Lower lobe of right lung (tissue), 2 donors: ENCODE measurements around the gene ZBED1. TPM values are rescaled to one million over a fixed set of nuclear protein-coding genes. Genes with fewer than 3 reads are reported as not detected.
A peak's percentile ranks its signal among the peaks of the same experiment; 100 is the strongest.

ENCODE experiments used
- ATAC-seq, 2 donors: fragments of 200-7000 bp; cut with Tn5 transposase; one replicate each; pipeline ENCODE4 v1.9.1; 2020 to 2022; ENCODE audit warnings: mild to moderate bottlenecking in 2 of 2, moderate library complexity in 2 of 2
- DNase-seq: peaks from one replicate; pipeline ENCODE4 v3.0.0-alpha.2; 2020
- H3K27ac ChIP-seq: fragments of 200-600 bp; one replicate; pipeline ENCODE4 v1.8.0; 2022
- H3K27me3 ChIP-seq: fragments of 200-600 bp; one replicate; pipeline ENCODE4 v1.8.0; 2022; ENCODE audit warnings: low read depth
- H3K36me3 ChIP-seq: fragments of 200-600 bp; one replicate; pipeline ENCODE4 v1.8.0; 2022; ENCODE audit warnings: mild to moderate bottlenecking
- H3K4me1 ChIP-seq: fragments of 200-600 bp; one replicate; pipeline ENCODE4 v1.8.0; 2022
- H3K4me3 ChIP-seq: fragments of 200-600 bp; one replicate; pipeline ENCODE4 v1.8.0; 2022; ENCODE audit warnings: mild to moderate bottlenecking
- H3K9me3 ChIP-seq: fragments of 200-600 bp; one replicate; pipeline ENCODE4 v1.8.0; 2022
- intact Hi-C: fragments of 100-400 bp; cut with DNase I; formaldehyde crosslinking; loops from one replicate; pipeline ENCODE4 v1.11.0; 2022
- total RNA-seq: library from RNA; stranded (reverse); fragmentation: NEBNext Ultra II Directional; extraction: Animal tissue kit (Norgen Biotek cat#: 25700); gene quantifications from one replicate; pipeline ENCODE4 v1.2.1, GENCODE V29; 2021
- TF ChIP-seq, protein P1 (sequence below): fragments of 200-600 bp; IDR thresholded peaks from one replicate; pipeline ENCODE4 v1.8.0; 2022; ENCODE audit warnings: antibody characterized with exemption, mild to moderate bottlenecking
- donor health status: DM: no; HTN: yes; CAD: no; lungs with severe emphysema.

ZBED1 gene
- total RNA-seq, 1 donor from 2014 or later: 46.3 TPM

DNA sequence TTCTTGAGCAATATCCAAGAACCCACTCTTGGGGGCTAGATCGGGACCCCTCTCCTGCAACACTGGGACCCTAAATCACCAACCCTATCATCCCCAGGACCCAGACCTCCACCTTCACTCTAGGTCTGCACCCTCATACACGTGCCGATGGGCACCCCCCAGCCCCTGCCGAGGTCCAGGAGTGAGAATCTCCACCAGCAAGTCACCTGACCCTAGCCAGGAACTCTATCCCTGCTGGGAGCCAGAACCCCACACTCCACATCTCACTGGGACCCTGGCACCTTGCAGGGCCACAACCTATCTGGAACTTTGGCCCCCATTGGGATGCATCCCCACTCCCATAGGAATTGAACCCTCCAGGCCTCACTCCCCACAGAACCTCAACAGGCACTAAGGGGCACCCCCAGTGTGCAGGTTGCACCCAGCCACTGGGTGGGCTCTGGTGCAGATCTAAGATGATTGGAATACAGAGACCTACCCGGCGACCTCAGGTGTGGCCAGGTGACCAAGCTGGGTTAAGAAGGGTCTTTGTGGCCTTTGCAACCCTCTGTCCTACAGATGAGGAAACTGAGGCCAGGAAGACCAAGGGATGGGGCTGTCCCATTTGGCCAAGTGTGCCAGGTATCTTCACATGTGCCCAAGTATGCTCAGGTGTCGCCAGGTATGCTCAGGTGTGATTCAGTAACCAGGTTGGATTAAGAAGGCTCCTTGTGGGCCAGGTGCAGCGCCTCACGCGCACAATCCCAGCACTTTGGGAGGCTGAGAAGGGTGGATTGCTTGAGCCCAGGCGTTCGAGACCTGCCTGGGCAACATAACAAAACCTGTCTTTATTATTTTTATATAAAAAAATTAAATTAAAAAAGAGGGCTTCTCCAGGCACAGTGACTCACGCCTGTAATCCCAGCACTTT is 3.1 kb upstream of the ZBED1 start:
- no peak overlapping the region for H3K4me3 ChIP-seq
- TF ChIP-seq, protein P1, sequence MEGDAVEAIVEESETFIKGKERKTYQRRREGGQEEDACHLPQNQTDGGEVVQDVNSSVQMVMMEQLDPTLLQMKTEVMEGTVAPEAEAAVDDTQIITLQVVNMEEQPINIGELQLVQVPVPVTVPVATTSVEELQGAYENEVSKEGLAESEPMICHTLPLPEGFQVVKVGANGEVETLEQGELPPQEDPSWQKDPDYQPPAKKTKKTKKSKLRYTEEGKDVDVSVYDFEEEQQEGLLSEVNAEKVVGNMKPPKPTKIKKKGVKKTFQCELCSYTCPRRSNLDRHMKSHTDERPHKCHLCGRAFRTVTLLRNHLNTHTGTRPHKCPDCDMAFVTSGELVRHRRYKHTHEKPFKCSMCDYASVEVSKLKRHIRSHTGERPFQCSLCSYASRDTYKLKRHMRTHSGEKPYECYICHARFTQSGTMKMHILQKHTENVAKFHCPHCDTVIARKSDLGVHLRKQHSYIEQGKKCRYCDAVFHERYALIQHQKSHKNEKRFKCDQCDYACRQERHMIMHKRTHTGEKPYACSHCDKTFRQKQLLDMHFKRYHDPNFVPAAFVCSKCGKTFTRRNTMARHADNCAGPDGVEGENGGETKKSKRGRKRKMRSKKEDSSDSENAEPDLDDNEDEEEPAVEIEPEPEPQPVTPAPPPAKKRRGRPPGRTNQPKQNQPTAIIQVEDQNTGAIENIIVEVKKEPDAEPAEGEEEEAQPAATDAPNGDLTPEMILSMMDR: no peak
- no peak overlapping the region for H3K27ac ChIP-seq
- DNase-seq: no peak
- no peak for ATAC-seq
- intact Hi-C loops: no loop called here
- H3K4me1 ChIP-seq: peaks cover 11% of the 10 kb centered on the region
- no peaks in the 10 kb centered on the region for H3K36me3 ChIP-seq
- no peaks in the 10 kb centered on the region for H3K9me3 ChIP-seq
- no peaks in the 10 kb centered on the region for H3K27me3 ChIP-seq

DNA sequence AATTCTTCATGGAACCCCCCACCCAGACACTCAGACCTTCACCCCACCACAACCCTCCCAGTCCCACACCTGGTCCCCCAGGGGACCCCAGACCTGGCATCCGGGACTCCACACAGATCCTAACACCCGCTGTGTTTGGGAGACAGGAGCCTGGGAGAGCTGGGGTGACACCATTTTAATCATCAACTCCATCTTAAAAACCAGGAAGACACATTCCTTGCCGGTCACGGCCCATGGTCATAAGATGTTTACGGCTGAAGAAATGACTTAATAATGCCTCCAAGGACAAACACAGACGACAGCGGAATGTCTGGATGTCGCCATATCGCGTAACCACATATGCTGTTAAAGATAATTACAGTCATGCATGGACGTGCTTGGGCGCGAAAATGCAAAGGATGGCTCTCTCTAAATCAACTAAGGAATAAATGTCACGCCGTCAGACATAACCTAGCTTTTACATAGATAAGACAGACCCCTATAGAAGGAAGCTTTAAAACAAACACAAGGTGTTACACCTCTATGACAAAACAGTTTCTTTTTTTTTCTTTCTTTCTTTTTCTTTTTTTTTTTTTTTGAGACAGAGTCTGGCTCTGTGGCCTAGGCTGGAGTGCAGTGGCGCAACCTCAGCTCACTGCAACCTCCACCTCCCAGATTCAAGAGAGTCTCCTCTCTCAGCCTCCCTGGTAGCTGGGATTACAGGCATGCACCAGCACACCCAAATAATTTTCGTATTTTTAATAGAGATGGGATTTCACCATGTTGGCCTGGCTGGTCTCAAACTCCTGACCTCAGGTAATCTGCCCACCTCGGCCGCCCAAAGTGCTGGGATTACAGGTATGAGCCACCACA is 2.1 kb upstream of the ZBED1 start:
- Histone ChIP-seq H3K36me3 (no peaks in the 10 kb centered on the region), H3K27ac (no peak overlapping the region), H3K4me1 (peaks cover 21% of the 10 kb centered on the region), H3K27me3 (no peaks in the 10 kb centered on the region), H3K9me3 (no peaks in the 10 kb centered on the region), H3K4me3 (no peak overlapping the region)
- DNase-seq (no peak), ATAC-seq (no peak)
- intact Hi-C loops: no loop called here
- TF ChIP-seq, protein P1: no peak

DNA sequence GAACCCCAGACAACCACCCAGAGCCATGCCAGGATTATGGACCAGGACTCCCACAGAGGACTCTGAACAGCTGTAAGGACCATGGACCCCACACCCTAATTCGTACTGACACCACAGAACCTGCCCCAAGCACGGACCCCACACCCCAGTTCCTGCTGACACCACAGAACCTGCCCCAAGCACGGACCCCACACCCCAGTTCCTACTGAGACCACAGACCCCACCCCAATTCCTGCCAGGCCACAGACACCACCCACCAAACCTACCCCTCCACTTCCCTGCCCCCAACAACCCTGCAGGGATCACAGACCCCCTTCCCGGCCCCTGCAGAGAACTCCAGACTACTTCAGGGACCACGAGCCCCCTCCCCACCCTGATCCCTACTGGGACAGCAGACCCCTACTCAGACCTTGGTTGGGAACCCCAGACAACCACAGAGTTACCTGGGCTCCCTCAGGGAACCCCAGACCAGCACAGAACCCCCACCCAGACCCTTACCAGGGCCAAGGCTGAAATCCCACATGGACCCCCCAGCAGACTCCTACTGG is 1.4 kb upstream of the ZBED1 start:
- H3K4me1 ChIP-seq: peaks cover 28% of the 10 kb centered on the region
- intact Hi-C loops: no loop called here
- DNase-seq (no peak), ATAC-seq (no peak)
- no peaks in the 10 kb centered on the region for H3K9me3 ChIP-seq
- TF ChIP-seq, protein P1: no peak
- H3K4me3 ChIP-seq: no peak overlapping the region
- H3K27me3 ChIP-seq: no peaks in the 10 kb centered on the region
- no peaks in the 10 kb centered on the region for H3K36me3 ChIP-seq
- no peak overlapping the region for H3K27ac ChIP-seq

DNA sequence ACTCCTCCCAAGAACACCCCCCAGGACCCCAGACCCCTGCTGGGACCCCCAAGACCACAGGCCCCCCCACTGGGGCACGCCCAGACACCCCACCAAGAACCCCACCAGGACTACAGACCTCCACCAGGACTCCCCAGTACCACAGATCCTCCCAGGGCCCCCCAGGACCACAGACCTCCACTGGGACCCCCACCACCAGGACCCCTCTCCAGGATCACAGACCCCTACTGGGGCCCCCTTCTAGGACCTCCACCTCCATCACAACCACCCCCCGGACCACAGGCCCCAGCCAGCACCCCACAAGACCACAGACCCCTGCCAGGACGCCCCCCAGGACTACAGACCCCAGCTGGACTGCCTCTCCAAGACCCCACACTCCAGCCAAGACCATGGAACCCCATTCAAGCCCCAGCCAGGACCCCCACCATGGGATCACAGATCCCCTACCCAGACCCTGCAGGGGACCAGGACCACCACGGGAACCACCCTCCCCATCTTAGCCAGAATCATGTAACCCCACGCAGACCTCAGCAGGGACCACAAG is 855 bp upstream of the ZBED1 start:
- no peaks in the 10 kb centered on the region for H3K36me3 ChIP-seq
- DNase-seq (no peak), ATAC-seq (peak in 1 of 2 donors; percentile 6)
- H3K27ac ChIP-seq: no peak overlapping the region
- TF ChIP-seq, protein P1: no peak
- H3K9me3 ChIP-seq: no peaks in the 10 kb centered on the region
- no peaks in the 10 kb centered on the region for H3K27me3 ChIP-seq
- intact Hi-C loops: no loop called here
- H3K4me3 ChIP-seq: no peak overlapping the region
- peaks cover 29% of the 10 kb centered on the region for H3K4me1 ChIP-seq

DNA sequence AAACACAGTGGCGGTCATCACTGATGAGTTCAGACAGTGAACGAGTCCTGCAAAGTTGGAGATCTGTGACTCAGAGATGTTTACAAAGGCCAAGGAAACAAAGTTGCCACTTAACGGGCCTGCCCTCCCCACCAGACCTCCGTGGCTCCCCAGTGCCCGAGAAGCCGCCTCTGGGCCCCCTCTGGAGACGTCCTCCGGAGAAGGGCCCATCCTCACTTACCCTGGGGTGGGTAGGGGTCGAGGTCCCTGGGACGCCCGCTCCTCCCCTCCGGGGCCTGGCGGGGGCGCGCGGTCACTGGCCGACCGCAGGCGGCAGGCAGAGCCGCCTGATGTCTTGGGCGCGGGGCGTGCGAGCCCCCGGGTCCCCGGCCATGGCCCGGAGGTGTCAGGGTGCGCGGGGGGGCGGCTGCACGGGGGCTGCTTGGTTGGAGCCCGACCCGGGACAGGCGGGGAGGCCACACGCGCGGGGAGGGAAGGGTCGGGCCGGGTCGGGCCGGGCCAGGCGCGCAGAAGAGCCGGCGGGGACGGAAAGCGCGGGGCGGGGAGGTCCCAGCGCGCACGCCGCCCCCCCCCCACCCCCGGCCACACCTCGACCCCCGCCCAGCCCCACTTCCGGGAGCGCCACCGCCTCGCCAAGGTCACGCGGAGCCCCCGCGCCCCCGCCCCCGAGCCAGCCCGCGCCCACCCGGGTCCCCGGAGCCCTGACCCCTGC is 529 bp downstream of the ZBED1 start:
- intact Hi-C loops: no loop called here
- TF ChIP-seq, protein P1: no peak
- Histone ChIP-seq H3K27ac (peak overlapping the region; percentile 94), H3K9me3 (no peaks in the 10 kb centered on the region), H3K4me1 (peaks cover 29% of the 10 kb centered on the region), H3K4me3 (peak overlapping the region; percentile 90), H3K36me3 (peaks cover 10% of the 10 kb centered on the region), H3K27me3 (no peaks in the 10 kb centered on the region)
- DNase-seq: peak; percentile 61
- ATAC-seq: peak; percentile 62 to 77
